Erythroblast (primary cell): ENCODE measurements around the gene DLGAP4.

Experiments used
- GATA1 ChIP-seq: IDR thresholded peaks from 2 replicates; pipeline ENCODE4 v1.6.1; 2011; ENCODE audit warnings: low read depth, mild to moderate bottlenecking, control low read depth, low read length, moderate library complexity
- POLR2A ChIP-seq: IDR thresholded peaks from 2 replicates; pipeline ENCODE4 v1.6.1; 2011; ENCODE audit warnings: mild to moderate bottlenecking, low read length

DNA sequence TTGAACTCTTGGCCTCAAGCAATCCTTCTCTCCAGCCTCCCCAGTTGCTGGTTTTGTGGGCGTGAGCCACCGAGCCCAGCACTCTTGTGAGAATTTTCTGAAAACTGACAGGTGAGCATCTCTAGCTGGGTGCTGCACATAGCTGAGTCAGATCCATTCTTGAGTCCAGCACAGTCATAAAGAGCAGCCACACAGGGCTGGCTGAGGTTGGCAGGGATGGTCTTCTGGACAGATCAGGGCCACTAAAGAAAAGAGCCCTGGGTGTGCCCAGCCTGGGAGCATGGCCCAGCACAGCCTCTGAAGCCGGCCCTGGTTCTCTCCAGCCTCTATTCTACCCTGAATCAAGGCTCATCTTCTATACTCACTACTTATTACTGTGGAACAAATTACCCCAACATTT is 11.5 kb downstream of the DLGAP4 start:
- TF ChIP-seq POLR2A (no peak), GATA1 (no peak)
